DND-41 (cell line): ENCODE results near the gene BFSP1.

ENCODE experiments used
- ATAC-seq: fragments of 200-7000 bp; cut with Tn5 transposase; 3 replicates; pipeline ENCODE4 v1.9.1; 2021; ENCODE audit warnings: low read depth; ENCODE audit not compliant: insufficient read depth
- DNase-seq: peaks from one replicate; pipeline ENCODE4 v3.0.0-alpha.2; 2020
- H2AFZ ChIP-seq: 2 replicates; pipeline ENCODE4 v1.6.0; 2012; ENCODE audit warnings: low read depth, low read length
- H3K27ac ChIP-seq: 2 replicates; pipeline ENCODE4 v1.5.1; 2012; ENCODE audit warnings: low read length, inconsistent platforms
- H3K27me3 ChIP-seq: fragments of 200-600 bp; sonication (generic); 2 replicates; pipeline ENCODE4 v1.6.0; 2012; ENCODE audit warnings: low read length, mild to moderate bottlenecking, inconsistent platforms; ENCODE audit not compliant: insufficient read depth, poor library complexity
- H3K36me3 ChIP-seq: 2 replicates; pipeline ENCODE4 v1.5.1; 2012; ENCODE audit warnings: low read length, inconsistent platforms; ENCODE audit not compliant: insufficient read depth
- H3K4me1 ChIP-seq: 2 replicates; pipeline ENCODE4 v1.5.1; 2012; ENCODE audit warnings: mild to moderate bottlenecking, low read length; ENCODE audit not compliant: insufficient read depth
- H3K4me2 ChIP-seq: 2 replicates; pipeline ENCODE4 v1.6.0; 2012; ENCODE audit warnings: mild to moderate bottlenecking, moderate library complexity, low read length, inconsistent platforms; ENCODE audit not compliant: insufficient read depth
- H3K4me3 ChIP-seq, 2 experiments: fragments of 200-600 bp in 1 of 2; shearing (Covaris generic) in 1 of 2; 2 replicates each; pipeline ENCODE4 v1.5.1; 2012 to 2016; ENCODE audit warnings: inconsistent platforms in 2 of 2, low read length in 2 of 2, mild to moderate bottlenecking in 2 of 2, low read depth in 1 of 2, moderate library complexity in 1 of 2
- H3K79me2 ChIP-seq: 2 replicates; pipeline ENCODE4 v1.6.0; 2012; ENCODE audit warnings: low read length, inconsistent platforms; ENCODE audit not compliant: insufficient read depth
- H3K9ac ChIP-seq: 2 replicates; pipeline ENCODE4 v1.6.0; 2012; ENCODE audit warnings: low read depth, mild to moderate bottlenecking, inconsistent platforms, low read length, moderate library complexity
- H3K9me3 ChIP-seq: 2 replicates; pipeline ENCODE4 v1.5.1; 2012; ENCODE audit warnings: low read length, moderate library complexity, mild to moderate bottlenecking, inconsistent platforms; ENCODE audit not compliant: insufficient read depth, severe bottlenecking
- H4K20me1 ChIP-seq: 2 replicates; pipeline ENCODE4 v1.6.0; 2012; ENCODE audit warnings: low read length; ENCODE audit not compliant: insufficient read depth
- EZH2 ChIP-seq: IDR thresholded peaks from 3 replicates; pipeline ENCODE4 v1.6.1; 2012; ENCODE audit warnings: borderline replicate concordance, low read depth, mild to moderate bottlenecking, moderate library complexity, low read length, inconsistent platforms; ENCODE audit not compliant: severe bottlenecking
- TF ChIP-seq, protein P1 (sequence below): IDR thresholded peaks from 2 replicates; pipeline ENCODE4 v1.5.1; 2012; ENCODE audit warnings: borderline replicate concordance, low read length, moderate library complexity, mild to moderate bottlenecking; ENCODE audit not compliant: poor library complexity, severe bottlenecking; ENCODE audit errors: extremely low read depth

BFSP1 gene

GRCh38 chr20:17493173-17493572, 38.0 kb downstream of the BFSP1 start:
- H3K36me3 ChIP-seq = no peaks in the 10 kb centered on the region
- no peaks in the 10 kb centered on the region for H3K4me1 ChIP-seq
- H3K27ac ChIP-seq = no peak overlapping the region
- ATAC-seq = no peak
- H3K4me3 ChIP-seq = no peak overlapping the region
- H3K9me3 ChIP-seq = no peaks in the 10 kb centered on the region
- DNase-seq = no peak
- no peak overlapping the region for H3K9ac ChIP-seq
- no peaks in the 10 kb centered on the region for H3K27me3 ChIP-seq
- no peak overlapping the region for H2AFZ ChIP-seq
- H4K20me1 ChIP-seq = 0 out of 2 replicates have a peak, but pooled peaks cover 2% of the 10 kb centered on the region
- TF ChIP-seq, protein P1, sequence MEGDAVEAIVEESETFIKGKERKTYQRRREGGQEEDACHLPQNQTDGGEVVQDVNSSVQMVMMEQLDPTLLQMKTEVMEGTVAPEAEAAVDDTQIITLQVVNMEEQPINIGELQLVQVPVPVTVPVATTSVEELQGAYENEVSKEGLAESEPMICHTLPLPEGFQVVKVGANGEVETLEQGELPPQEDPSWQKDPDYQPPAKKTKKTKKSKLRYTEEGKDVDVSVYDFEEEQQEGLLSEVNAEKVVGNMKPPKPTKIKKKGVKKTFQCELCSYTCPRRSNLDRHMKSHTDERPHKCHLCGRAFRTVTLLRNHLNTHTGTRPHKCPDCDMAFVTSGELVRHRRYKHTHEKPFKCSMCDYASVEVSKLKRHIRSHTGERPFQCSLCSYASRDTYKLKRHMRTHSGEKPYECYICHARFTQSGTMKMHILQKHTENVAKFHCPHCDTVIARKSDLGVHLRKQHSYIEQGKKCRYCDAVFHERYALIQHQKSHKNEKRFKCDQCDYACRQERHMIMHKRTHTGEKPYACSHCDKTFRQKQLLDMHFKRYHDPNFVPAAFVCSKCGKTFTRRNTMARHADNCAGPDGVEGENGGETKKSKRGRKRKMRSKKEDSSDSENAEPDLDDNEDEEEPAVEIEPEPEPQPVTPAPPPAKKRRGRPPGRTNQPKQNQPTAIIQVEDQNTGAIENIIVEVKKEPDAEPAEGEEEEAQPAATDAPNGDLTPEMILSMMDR = no peak
- no peak for TF ChIP-seq EZH2
- H3K79me2 ChIP-seq = no peaks in the 10 kb centered on the region
- no peak overlapping the region for H3K4me2 ChIP-seq

DNA sequence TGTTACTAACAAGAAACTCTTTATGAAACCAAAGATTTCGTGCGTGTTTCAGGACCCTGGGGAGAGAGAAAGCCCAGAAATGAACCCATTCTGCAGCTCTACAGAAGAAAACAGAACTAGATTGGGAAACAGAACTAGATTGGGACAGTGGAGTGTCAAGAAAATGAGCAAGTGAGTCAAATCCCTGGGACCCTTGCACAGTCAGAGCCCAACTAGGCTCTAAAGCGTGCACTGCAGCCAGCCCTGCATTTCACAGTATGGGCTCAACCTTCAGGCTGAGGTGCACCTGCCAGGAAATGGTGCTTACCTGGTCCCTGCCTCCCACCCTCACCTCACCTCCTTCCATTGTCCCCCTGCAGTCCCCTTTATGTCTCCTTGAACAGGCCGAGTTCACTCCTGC, 39.7 kb downstream of the BFSP1 start:
- Histone ChIP-seq H4K20me1 (0 out of 2 replicates have a peak, but pooled peaks cover 2% of the 10 kb centered on the region), H3K27ac (no peak overlapping the region), H3K9ac (no peak overlapping the region), H3K27me3 (no peaks in the 10 kb centered on the region), H3K79me2 (no peaks in the 10 kb centered on the region), H3K9me3 (no peaks in the 10 kb centered on the region), H3K36me3 (no peaks in the 10 kb centered on the region), H2AFZ (no peak overlapping the region), H3K4me2 (no peak overlapping the region), H3K4me1 (no peaks in the 10 kb centered on the region), H3K4me3 (no peak overlapping the region)
- DNase-seq (no peak), ATAC-seq (no peak)
- TF ChIP-seq, protein P1 = no peak
- no peak for TF ChIP-seq EZH2

GRCh38 chr20:17491041-17491440, 40.1 kb downstream of the BFSP1 start:
- Histone ChIP-seq H3K27me3 (no peaks in the 10 kb centered on the region), H3K27ac (no peak overlapping the region)

More at GRCh38 chr20:17491041-17491440, 40.1 kb downstream of the BFSP1 start:
- no peak for TF ChIP-seq EZH2
- TF ChIP-seq, protein P1 = no peak
- H3K36me3 ChIP-seq = no peaks in the 10 kb centered on the region
- no peaks in the 10 kb centered on the region for H3K9me3 ChIP-seq
- H2AFZ ChIP-seq = no peak overlapping the region
- H3K9ac ChIP-seq = no peak overlapping the region
- DNase-seq (no peak), ATAC-seq (no peak)
- H3K4me1 ChIP-seq = no peaks in the 10 kb centered on the region
- H3K4me3 ChIP-seq = no peak overlapping the region
- no peaks in the 10 kb centered on the region for H3K79me2 ChIP-seq
- 0 out of 2 replicates have a peak, but pooled peaks cover 2% of the 10 kb centered on the region for H4K20me1 ChIP-seq
- no peak overlapping the region for H3K4me2 ChIP-seq
